ENCODE results near the gene COL4A2.

GRCh38 chr13:110274687-110275086 is 32.4 kb upstream of the COL4A2 start:
- no peak for TF ChIP-seq CTCF (IDR thresholded peaks at IDR 0.05)
- TF ChIP-seq POLR2A (IDR thresholded peaks at IDR 0.05): no peak

Measured in right lobe of liver (tissue), 4 donors.